ENCODE data around the gene RTN4RL2. TPM values are rescaled to one million over a fixed set of nuclear protein-coding genes. Genes with fewer than 3 reads are reported as not detected.

Gene RTN4RL2
- total RNA-seq, 6 experiments from 2014 or later = 12.5 to 54.4 (median 18.6) TPM

- peak; percentile 61 for TF ChIP-seq POLR2A (IDR thresholded peaks at IDR 0.05)
- TF ChIP-seq CTCF (IDR thresholded peaks at IDR 0.05) = no peak
- intact Hi-C loops (cut with DNase I) = no loop called here
- Histone ChIP-seq H3K4me1 (peaks cover 0 to 75% (median 28%) of the 10 kb centered on the region in 4 donors), H3K27me3 (no peaks in the 10 kb centered on the region), H3K4me3 (no peak overlapping the region), H3K27ac (peak overlapping the region; percentile 59 to 99 (median 75)), H3K9me3 (no peaks in the 10 kb centered on the region), H3K36me3 (no peaks in the 10 kb centered on the region)
- ATAC-seq = peak; percentile 12 to 24 (median 17)
- WGBS (ENCODE audit: insufficient coverage, low coverage, low lambda C conversion rate, missing lambda C conversion rate) = 34% methylated on average over 4 of the region's 4 CpGs
- peak in 1 of 3 donors; percentile 49 for DNase-seq
Observed at GRCh38 chr11:57429946-57430345, 30.4 kb upstream of the RTN4RL2 start.

- H3K4me1 ChIP-seq = peaks cover 0 to 75% (median 26%) of the 10 kb centered on the region in 4 donors
- WGBS (ENCODE audit: insufficient coverage, low coverage, low lambda C conversion rate, missing lambda C conversion rate) = 80% methylated on average over 1 of the region's 1 CpG
Observed at GRCh38 chr11:57430952-57431351, 29.4 kb upstream of the RTN4RL2 start.

GRCh38 chr11:57432149-57432561, 28.2 kb upstream of the RTN4RL2 start:
- H3K27ac ChIP-seq = peak overlapping the region in 1 of 3 donors; percentile 31
- no peak for ATAC-seq
- WGBS (ENCODE audit: insufficient coverage, low coverage, low lambda C conversion rate, missing lambda C conversion rate) = 51% methylated on average over 5 of the region's 5 CpGs

More at GRCh38 chr11:57430952-57431351, 29.4 kb upstream of the RTN4RL2 start:
- Histone ChIP-seq H3K4me3 (no peak overlapping the region), H3K27me3 (no peaks in the 10 kb centered on the region), H3K36me3 (no peaks in the 10 kb centered on the region), H3K27ac (peak overlapping the region; percentile 59 to 99 (median 75)), H3K9me3 (no peaks in the 10 kb centered on the region)
- DNase-seq (peak in 1 of 3 donors; percentile 40), ATAC-seq (no peak)
- TF ChIP-seq POLR2A (IDR thresholded peaks at IDR 0.05) = no peak
- TF ChIP-seq CTCF (IDR thresholded peaks at IDR 0.05) = no peak
- intact Hi-C loops (cut with DNase I) = no loop called here

GRCh38 chr11:57432714-57433163, 27.6 kb upstream of the RTN4RL2 start:
- H3K27ac ChIP-seq = peak overlapping the region in 1 of 3 donors; percentile 83
- no peak overlapping the region for H3K4me3 ChIP-seq
- no peaks in the 10 kb centered on the region for H3K36me3 ChIP-seq
- H3K27me3 ChIP-seq = no peaks in the 10 kb centered on the region
- TF ChIP-seq POLR2A (IDR thresholded peaks at IDR 0.05) = no peak
- TF ChIP-seq CTCF (IDR thresholded peaks at IDR 0.05) = no peak
- 100% methylated on average over 1 of the region's 7 CpGs for WGBS (ENCODE audit: insufficient coverage, low coverage, low lambda C conversion rate, missing lambda C conversion rate)
- no peaks in the 10 kb centered on the region for H3K9me3 ChIP-seq
- ATAC-seq (no peak), DNase-seq (peak in 1 of 3 donors; percentile 24)
- peaks cover 0 to 67% (median 23%) of the 10 kb centered on the region in 4 donors for H3K4me1 ChIP-seq
- intact Hi-C loops (cut with DNase I) = no loop called here

More at GRCh38 chr11:57432149-57432561, 28.2 kb upstream of the RTN4RL2 start:
- Histone ChIP-seq H3K4me3 (no peak overlapping the region), H3K4me1 (peaks cover 0 to 67% (median 25%) of the 10 kb centered on the region in 4 donors), H3K36me3 (no peaks in the 10 kb centered on the region), H3K9me3 (no peaks in the 10 kb centered on the region), H3K27me3 (no peaks in the 10 kb centered on the region)
- peak in 1 of 3 donors; percentile 1 for DNase-seq
- intact Hi-C loops (cut with DNase I) = no loop called here
- no peak for TF ChIP-seq CTCF (IDR thresholded peaks at IDR 0.05)
- TF ChIP-seq POLR2A (IDR thresholded peaks at IDR 0.05) = no peak
